ENCODE measurements around the gene DLX6. TPM values are rescaled to one million over a fixed set of nuclear protein-coding genes. Genes with fewer than 3 reads are reported as not detected.

The DLX6 gene
- total and polyA plus RNA-seq, 2 experiments from 2014 or later: not detected

DNA sequence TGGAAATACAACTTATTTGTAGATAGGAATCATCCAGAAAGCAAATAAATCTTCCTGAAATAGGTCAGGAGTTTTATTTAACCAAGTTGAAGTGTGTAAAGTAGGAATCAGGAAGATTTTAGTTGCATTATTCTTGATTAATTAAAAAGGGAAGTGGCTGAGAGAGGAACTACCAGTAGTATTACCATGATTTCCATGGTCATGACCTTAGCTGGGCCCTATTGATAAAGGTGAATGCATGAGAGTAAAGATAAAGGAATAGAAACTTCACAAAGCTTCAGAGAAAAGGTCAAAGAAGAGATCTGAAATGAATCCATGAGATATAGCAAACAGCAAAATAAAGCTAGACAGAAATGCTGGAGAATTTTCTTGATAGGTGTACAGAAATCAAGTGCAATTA, 46.2 kb upstream of the DLX6 start:
- Histone ChIP-seq H3K27me3 (ENCODE audit: insufficient read depth) (no peaks in the 10 kb centered on the region), H4K20me1 (replicated peaks; ENCODE audit: insufficient read depth) (no peaks in the 10 kb centered on the region), H3K4me3 (no peak overlapping the region), H3F3A (replicated peaks; ENCODE audit: low read depth) (no peaks in the 10 kb centered on the region), H3K27ac (ENCODE audit: low read depth) (no peak overlapping the region), H3K4me1 (ENCODE audit: insufficient read depth) (no peaks in the 10 kb centered on the region), H3K36me3 (ENCODE audit: insufficient read depth) (no peaks in the 10 kb centered on the region), H2AFZ (no peak overlapping the region), H3K79me2 (replicated peaks; ENCODE audit: insufficient read depth) (no peaks in the 10 kb centered on the region), H3K4me2 (no peak overlapping the region), H3K9me2 (ENCODE audit: insufficient read depth) (no peaks in the 10 kb centered on the region)
- H3K4me1 Mint-ChIP-seq: no peaks in the 10 kb centered on the region
- no peaks in the 10 kb centered on the region for H3K36me3 Mint-ChIP-seq (ENCODE audit: low read depth)
- H3K9me3 Mint-ChIP-seq: no peaks in the 10 kb centered on the region
- no peak overlapping the region for H3K27ac Mint-ChIP-seq
- ATAC-seq (no peak), DNase-seq (ENCODE audit: low spot score) (no peak)
- TF ChIP-seq, protein P1, sequence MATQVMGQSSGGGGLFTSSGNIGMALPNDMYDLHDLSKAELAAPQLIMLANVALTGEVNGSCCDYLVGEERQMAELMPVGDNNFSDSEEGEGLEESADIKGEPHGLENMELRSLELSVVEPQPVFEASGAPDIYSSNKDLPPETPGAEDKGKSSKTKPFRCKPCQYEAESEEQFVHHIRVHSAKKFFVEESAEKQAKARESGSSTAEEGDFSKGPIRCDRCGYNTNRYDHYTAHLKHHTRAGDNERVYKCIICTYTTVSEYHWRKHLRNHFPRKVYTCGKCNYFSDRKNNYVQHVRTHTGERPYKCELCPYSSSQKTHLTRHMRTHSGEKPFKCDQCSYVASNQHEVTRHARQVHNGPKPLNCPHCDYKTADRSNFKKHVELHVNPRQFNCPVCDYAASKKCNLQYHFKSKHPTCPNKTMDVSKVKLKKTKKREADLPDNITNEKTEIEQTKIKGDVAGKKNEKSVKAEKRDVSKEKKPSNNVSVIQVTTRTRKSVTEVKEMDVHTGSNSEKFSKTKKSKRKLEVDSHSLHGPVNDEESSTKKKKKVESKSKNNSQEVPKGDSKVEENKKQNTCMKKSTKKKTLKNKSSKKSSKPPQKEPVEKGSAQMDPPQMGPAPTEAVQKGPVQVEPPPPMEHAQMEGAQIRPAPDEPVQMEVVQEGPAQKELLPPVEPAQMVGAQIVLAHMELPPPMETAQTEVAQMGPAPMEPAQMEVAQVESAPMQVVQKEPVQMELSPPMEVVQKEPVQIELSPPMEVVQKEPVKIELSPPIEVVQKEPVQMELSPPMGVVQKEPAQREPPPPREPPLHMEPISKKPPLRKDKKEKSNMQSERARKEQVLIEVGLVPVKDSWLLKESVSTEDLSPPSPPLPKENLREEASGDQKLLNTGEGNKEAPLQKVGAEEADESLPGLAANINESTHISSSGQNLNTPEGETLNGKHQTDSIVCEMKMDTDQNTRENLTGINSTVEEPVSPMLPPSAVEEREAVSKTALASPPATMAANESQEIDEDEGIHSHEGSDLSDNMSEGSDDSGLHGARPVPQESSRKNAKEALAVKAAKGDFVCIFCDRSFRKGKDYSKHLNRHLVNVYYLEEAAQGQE (IDR thresholded peaks at IDR 0.05; ENCODE audit: unreplicated experiment): no peak
- no peak for TF ChIP-seq CREB1 (CRISPR knock-in tag; IDR thresholded peaks at IDR 0.05; ENCODE audit: low read depth)
- no peak for TF ChIP-seq EZH2 (IDR thresholded peaks at IDR 0.05; ENCODE audit: low read depth, unreplicated experiment)
- no peak for TF ChIP-seq ZNF114 (CRISPR knock-in tag; IDR thresholded peaks at IDR 0.05)
- TF ChIP-seq NANOG (IDR thresholded peaks at IDR 0.05; ENCODE audit: borderline replicate concordance): no peak
- no peak for TF ChIP-seq JUNB (IDR thresholded peaks at IDR 0.05; ENCODE audit: unreplicated experiment)
- TF ChIP-seq ZNF331 (CRISPR knock-in tag; IDR thresholded peaks at IDR 0.05; ENCODE audit: low read depth): no peak
- TF ChIP-seq, protein P2, sequence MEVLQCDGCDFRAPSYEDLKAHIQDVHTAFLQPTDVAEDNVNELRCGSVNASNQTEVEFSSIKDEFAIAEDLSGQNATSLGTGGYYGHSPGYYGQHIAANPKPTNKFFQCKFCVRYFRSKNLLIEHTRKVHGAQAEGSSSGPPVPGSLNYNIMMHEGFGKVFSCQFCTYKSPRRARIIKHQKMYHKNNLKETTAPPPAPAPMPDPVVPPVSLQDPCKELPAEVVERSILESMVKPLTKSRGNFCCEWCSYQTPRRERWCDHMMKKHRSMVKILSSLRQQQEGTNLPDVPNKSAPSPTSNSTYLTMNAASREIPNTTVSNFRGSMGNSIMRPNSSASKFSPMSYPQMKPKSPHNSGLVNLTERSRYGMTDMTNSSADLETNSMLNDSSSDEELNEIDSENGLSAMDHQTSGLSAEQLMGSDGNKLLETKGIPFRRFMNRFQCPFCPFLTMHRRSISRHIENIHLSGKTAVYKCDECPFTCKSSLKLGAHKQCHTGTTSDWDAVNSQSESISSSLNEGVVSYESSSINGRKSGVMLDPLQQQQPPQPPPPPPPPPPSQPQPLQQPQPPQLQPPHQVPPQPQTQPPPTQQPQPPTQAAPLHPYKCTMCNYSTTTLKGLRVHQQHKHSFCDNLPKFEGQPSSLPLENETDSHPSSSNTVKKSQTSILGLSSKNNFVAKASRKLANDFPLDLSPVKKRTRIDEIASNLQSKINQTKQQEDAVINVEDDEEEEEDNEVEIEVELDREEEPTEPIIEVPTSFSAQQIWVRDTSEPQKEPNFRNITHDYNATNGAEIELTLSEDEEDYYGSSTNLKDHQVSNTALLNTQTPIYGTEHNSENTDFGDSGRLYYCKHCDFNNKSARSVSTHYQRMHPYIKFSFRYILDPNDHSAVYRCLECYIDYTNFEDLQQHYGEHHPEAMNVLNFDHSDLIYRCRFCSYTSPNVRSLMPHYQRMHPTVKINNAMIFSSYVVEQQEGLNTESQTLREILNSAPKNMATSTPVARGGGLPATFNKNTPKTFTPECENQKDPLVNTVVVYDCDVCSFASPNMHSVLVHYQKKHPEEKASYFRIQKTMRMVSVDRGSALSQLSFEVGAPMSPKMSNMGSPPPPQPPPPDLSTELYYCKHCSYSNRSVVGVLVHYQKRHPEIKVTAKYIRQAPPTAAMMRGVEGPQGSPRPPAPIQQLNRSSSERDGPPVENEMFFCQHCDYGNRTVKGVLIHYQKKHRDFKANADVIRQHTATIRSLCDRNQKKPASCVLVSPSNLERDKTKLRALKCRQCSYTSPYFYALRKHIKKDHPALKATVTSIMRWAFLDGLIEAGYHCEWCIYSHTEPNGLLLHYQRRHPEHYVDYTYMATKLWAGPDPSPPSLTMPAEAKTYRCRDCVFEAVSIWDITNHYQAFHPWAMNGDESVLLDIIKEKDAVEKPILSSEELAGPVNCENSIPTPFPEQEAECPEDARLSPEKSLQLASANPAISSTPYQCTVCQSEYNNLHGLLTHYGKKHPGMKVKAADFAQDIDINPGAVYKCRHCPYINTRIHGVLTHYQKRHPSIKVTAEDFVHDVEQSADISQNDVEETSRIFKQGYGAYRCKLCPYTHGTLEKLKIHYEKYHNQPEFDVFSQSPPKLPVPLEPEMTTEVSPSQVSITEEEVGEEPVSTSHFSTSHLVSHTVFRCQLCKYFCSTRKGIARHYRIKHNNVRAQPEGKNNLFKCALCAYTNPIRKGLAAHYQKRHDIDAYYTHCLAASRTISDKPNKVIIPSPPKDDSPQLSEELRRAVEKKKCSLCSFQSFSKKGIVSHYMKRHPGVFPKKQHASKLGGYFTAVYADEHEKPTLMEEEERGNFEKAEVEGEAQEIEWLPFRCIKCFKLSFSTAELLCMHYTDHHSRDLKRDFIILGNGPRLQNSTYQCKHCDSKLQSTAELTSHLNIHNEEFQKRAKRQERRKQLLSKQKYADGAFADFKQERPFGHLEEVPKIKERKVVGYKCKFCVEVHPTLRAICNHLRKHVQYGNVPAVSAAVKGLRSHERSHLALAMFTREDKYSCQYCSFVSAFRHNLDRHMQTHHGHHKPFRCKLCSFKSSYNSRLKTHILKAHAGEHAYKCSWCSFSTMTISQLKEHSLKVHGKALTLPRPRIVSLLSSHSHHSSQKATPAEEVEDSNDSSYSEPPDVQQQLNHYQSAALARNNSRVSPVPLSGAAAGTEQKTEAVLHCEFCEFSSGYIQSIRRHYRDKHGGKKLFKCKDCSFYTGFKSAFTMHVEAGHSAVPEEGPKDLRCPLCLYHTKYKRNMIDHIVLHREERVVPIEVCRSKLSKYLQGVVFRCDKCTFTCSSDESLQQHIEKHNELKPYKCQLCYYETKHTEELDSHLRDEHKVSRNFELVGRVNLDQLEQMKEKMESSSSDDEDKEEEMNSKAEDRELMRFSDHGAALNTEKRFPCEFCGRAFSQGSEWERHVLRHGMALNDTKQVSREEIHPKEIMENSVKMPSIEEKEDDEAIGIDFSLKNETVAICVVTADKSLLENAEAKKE (CRISPR knock-in tag; IDR thresholded peaks at IDR 0.05): no peak
- TF ChIP-seq, protein P3, sequence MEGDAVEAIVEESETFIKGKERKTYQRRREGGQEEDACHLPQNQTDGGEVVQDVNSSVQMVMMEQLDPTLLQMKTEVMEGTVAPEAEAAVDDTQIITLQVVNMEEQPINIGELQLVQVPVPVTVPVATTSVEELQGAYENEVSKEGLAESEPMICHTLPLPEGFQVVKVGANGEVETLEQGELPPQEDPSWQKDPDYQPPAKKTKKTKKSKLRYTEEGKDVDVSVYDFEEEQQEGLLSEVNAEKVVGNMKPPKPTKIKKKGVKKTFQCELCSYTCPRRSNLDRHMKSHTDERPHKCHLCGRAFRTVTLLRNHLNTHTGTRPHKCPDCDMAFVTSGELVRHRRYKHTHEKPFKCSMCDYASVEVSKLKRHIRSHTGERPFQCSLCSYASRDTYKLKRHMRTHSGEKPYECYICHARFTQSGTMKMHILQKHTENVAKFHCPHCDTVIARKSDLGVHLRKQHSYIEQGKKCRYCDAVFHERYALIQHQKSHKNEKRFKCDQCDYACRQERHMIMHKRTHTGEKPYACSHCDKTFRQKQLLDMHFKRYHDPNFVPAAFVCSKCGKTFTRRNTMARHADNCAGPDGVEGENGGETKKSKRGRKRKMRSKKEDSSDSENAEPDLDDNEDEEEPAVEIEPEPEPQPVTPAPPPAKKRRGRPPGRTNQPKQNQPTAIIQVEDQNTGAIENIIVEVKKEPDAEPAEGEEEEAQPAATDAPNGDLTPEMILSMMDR (conservative IDR thresholded peaks at IDR 0.05; ENCODE audit: low read depth in 2 of 2): no peak
- no peak for TF ChIP-seq POLR2AphosphoS5 (IDR thresholded peaks at IDR 0.05; ENCODE audit: low read depth)
- TF ChIP-seq STAT1 (IDR thresholded peaks at IDR 0.05; ENCODE audit: unreplicated experiment): no peak
- TF ChIP-seq, protein P4, sequence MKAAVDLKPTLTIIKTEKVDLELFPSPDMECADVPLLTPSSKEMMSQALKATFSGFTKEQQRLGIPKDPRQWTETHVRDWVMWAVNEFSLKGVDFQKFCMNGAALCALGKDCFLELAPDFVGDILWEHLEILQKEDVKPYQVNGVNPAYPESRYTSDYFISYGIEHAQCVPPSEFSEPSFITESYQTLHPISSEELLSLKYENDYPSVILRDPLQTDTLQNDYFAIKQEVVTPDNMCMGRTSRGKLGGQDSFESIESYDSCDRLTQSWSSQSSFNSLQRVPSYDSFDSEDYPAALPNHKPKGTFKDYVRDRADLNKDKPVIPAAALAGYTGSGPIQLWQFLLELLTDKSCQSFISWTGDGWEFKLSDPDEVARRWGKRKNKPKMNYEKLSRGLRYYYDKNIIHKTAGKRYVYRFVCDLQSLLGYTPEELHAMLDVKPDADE (IDR thresholded peaks at IDR 0.05): no peak
- TF ChIP-seq EZH2phosphoT487 (IDR thresholded peaks at IDR 0.05; ENCODE audit: unreplicated experiment): no peak
- H3K27me3 Mint-ChIP-seq (ENCODE audit: insufficient read depth, low read depth, poor library complexity): no peaks in the 10 kb centered on the region
- no peak overlapping the region for H3K4me3 Mint-ChIP-seq

Measured in GM23338 (cell line).